Retinal pigment epithelial cell (primary cell): Measurements from ENCODE around the gene ST6GALNAC3.

Experiments
- DNase-seq: peaks from one replicate; pipeline ENCODE4 v3.0.0-alpha.2; 2010; ENCODE audit warnings: low read depth
- H3K4me3 ChIP-seq: 2 replicates; pipeline ENCODE4 v1.5.1; 2011; ENCODE audit warnings: mild to moderate bottlenecking, low read length, control low read depth, moderate library complexity
- TF ChIP-seq, protein P1 (sequence below): conservative IDR thresholded peaks from 2 replicates; pipeline ENCODE4 v1.5.1; 2011; ENCODE audit warnings: low read depth, low read length, control low read depth, inconsistent platforms

Gene ST6GALNAC3

DNA sequence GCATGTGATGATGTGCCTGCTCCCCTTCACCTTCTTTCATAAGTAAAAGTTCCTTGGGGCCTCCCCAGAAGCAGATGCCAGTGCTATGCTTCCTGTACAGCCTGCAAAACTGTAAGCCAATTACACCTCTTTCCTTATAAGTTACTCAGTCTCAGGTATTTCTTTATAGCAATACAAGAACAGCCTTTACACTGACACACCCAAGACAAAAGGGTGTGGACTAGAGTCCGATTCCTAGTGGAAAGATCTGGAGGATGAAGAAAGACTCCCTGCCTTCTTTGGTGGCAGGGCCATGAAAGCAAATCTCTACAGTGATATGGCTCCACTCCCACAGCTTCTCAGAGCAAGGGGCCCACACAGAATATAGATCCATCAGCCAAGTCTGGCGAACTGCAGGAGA, 583.1 kb downstream of the ST6GALNAC3 start:
- TF ChIP-seq, protein P1, sequence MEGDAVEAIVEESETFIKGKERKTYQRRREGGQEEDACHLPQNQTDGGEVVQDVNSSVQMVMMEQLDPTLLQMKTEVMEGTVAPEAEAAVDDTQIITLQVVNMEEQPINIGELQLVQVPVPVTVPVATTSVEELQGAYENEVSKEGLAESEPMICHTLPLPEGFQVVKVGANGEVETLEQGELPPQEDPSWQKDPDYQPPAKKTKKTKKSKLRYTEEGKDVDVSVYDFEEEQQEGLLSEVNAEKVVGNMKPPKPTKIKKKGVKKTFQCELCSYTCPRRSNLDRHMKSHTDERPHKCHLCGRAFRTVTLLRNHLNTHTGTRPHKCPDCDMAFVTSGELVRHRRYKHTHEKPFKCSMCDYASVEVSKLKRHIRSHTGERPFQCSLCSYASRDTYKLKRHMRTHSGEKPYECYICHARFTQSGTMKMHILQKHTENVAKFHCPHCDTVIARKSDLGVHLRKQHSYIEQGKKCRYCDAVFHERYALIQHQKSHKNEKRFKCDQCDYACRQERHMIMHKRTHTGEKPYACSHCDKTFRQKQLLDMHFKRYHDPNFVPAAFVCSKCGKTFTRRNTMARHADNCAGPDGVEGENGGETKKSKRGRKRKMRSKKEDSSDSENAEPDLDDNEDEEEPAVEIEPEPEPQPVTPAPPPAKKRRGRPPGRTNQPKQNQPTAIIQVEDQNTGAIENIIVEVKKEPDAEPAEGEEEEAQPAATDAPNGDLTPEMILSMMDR, result no peak
- no peak overlapping the region for H3K4me3 ChIP-seq
- DNase-seq, result no peak

DNA sequence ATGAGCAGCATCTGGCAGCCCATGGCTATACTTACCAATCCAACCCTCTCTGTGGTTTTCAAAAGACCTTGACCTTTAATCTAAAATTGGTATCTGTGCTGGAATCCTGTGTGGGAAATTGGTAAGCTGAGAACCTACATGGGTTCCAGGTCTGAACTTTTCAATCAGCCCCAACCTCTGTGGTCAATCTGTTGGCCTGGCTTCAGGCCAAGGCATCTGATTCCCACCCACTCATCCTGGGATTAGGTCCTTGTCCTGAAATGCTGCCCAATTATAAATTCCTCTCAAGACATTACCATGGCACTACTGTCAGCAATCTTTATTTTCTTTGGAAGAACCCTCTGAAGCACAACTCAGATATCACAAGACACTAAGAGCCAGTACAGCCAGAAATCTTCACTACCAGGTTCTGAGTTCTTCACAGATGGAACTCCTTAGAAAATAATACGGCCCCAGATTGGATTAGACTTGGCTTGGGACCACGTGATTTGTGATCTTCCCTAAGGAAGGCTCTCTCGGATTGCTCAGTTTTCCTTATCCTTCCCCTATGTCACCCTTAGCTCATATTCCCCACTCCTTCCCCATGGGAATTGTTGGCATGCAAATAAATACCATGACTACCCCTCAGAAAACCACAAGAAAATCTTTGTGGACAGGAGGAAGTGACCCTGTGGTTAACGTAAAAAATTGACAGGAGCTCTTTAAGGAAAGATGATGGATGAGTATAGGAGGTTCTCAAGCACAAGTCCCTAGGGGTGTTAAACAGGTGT, 584.8 kb downstream of the ST6GALNAC3 start:
- TF ChIP-seq, protein P1, result no peak
- no peak overlapping the region for H3K4me3 ChIP-seq
- peak; percentile 24 for DNase-seq

DNA sequence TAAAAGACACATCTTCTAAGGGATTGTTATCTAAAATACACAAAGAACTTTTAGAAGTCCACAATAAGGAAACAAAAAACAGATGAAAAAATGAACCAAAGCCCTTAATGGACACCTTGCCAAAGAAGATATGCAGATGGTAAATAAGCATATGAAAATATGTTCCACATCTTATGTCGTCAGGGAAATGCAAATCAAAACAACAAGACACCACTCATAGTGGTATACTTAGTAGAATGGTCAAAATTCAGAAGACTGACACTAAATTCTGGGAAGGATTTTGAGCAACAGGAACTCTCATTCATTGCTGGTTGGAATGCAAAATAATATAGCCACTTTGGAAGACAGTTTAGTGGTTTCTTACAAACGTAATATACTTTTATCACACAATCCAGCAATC, 587.0 kb downstream of the ST6GALNAC3 start:
- DNase-seq, result no peak
- TF ChIP-seq, protein P1, result no peak
- no peak overlapping the region for H3K4me3 ChIP-seq

GRCh38 chr1:76666499-76666898, 592.0 kb downstream of the ST6GALNAC3 start:
- H3K4me3 ChIP-seq, result no peak overlapping the region
- TF ChIP-seq, protein P1, result no peak
- DNase-seq, result peak; percentile 25

- TF ChIP-seq, protein P1, result no peak
- no peak for DNase-seq
- no peak overlapping the region for H3K4me3 ChIP-seq
These were observed 593.5 kb downstream of the ST6GALNAC3 start for GRCh38 chr1:76668046-76668445.

DNA sequence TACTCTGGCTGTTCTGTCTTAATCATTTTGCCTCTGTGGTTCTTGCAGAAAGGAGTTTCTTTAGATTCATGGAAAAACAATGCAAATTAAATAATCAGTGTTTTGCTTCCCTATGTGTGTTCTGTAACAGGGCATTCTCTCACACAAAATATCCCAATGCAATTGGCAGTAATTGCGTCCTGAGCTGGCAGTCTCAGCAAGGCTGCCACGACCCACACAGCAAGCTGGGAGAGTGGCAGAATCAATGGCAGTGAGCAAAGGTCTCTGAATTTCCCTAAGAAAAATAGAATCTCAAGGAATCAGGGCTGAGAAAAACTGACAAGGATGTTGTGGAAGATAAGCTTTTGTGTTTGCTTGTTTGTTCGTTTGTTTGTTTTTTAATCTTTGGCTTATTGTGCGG, 594.6 kb downstream of the ST6GALNAC3 start:
- DNase-seq, result no peak
- TF ChIP-seq, protein P1, result no peak
- H3K4me3 ChIP-seq, result no peak overlapping the region

DNA sequence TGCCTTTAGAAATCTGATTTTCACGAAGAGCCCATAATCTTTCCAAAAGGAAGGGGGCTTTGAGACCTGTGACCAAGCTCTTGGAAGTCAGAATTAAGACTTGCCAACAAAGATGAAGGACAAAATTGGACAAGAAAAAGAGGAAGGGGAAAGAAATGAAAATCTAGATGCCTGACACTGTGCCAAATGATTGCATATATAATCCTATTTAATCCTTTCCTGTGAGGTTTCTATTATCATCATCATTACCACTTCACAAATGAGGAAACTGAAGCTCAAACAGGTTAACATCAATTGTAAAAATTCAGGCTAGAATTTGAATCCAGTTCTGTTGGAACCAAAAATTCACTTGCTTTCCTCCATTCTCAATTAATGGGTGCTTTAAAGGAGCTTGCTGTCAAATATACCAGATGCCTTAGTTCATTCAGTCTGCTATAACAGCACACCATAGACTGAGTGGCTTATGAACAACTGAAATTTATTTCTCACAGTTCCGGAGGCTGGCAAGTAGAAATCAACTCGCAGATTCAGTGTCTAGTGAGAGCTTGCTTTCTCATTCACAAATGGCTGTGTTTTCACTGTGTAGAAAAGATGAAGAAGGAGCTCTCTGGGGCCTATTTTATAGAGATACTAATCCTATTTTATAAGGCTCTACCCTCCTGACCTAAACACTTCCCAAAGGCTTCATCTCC, 595.2 kb downstream of the ST6GALNAC3 start:
- TF ChIP-seq, protein P1, result no peak
- DNase-seq, result no peak

More for the DNA sequence above, 595.2 kb downstream of the ST6GALNAC3 start:
- no peak overlapping the region for H3K4me3 ChIP-seq
